Ecto neural progenitor cell (in vitro differentiated cells): Measurements from ENCODE around the gene TKTL1.

Experiments
- DNase-seq: peaks from one replicate; pipeline ENCODE4 v3.0.0-alpha.2; 2018; ENCODE audit warnings: low spot score

TKTL1 gene

DNA sequence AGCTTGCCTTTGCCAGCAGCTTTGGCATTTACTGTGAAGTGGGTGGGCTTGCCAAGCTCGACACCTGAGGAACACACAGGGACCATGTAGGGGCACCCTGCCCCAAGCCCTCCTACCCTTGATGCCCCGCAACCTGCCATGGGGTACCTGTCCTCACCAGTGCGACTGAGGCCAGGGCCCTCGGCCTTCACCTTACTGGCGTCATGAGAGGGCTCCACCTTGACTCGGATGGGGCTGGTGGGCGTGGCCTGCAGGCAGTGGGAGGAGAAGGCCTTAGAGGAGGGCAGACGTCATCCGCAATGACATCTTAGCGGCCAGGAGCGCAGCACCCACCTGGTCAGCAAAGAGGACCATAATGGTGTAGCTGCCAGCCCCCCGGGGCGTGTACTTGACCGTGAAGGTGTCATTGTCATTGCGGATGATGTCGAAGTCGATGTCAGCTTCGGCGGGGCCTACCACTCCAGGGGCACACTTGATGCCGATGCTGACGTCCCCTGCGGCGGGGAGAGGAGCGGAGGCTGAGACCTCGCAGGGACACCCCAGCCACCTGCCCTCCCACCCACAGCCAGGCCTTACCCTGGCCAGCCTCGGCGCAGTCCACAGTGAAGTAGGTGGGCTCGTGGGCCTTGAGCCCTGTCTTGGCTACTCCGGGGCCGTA, 66.6 kb downstream of the TKTL1 start:
- no peak for DNase-seq

DNA sequence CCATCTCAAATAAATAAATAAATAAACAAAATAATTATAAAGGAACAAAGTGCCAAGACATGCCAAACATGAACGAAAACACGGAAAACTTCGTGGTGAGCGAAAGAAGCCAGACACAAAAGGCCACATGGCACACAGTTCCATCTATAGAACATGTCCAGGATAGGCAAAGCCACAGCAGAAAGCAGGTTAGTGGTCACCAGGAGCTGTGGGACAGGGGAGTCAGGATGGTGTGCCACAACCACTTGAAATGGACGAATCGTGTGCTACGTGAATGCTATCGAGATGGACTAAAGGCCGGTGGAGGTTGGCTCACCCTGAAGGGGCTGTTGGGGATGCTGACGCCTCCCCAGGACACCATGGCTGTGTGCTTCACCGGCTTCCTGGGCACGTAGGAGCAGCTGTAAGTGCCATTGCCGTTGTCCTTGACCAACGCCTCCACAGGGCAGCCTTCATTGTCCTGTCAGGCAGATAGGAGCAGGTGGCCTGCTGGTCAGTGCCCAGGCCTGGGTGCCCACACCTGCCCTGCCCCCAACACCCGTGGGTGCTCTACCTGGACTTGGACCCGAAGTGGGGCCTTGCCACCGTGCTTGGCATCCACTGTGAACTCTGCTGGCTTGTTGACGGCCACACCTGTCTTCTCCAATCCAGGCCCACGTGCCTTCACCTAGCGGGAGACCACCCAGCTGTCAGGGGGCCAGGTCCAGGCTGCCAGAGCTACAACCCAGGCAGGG, 68.3 kb downstream of the TKTL1 start:
- DNase-seq, result no peak

- DNase-seq, result no peak
Measured at GRCh38 chrX:154365052-154365600, 69.5 kb downstream of the TKTL1 start.

- no peak for DNase-seq
Measured at GRCh38 chrX:154365997-154366665, 70.5 kb downstream of the TKTL1 start.

GRCh38 chrX:154366666-154367055, 71.1 kb downstream of the TKTL1 start:
- DNase-seq, result no peak

GRCh38 chrX:154367474-154368308, 72.1 kb downstream of the TKTL1 start:
- DNase-seq, result no peak

GRCh38 chrX:154368630-154369448, 73.2 kb downstream of the TKTL1 start:
- no peak for DNase-seq

GRCh38 chrX:154369449-154370299, 74.1 kb downstream of the TKTL1 start:
- DNase-seq, result peak; percentile 82

DNA sequence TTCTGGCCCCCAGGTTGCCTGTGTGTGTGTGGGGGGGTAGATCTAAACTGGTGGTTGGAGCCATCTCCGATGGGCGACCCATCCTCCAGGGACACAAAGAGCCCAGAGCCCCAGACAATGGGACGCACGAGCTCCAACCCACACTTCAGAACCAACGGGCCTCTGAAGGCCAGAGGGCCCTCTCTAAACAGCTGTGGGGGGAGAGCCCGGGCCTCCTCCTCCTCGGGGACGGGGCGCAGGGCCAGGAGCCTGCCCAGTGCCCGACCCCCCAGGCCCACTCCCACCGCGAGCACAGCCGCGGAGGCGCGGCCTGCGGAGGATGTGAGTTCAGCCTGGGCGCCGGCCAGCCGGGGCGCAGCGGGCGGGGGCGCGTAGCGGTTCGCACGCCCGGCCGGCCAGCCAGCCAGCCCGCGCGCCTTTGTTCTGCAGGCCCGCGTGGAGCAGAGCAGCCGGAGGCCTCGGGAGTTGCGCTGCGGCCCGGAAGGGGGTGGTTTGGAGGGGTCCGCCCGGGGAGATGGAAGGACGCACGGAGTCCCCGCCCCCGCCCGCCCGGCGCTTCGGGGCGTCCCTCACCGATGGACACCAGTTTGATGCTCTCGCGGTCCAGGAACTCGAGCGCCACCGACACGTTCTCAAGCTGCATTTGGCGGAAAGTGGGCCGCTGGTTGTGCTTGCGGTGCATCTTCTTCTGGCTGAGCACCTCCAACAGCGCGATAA, 74.9 kb downstream of the TKTL1 start:
- DNase-seq, result no peak

DNA sequence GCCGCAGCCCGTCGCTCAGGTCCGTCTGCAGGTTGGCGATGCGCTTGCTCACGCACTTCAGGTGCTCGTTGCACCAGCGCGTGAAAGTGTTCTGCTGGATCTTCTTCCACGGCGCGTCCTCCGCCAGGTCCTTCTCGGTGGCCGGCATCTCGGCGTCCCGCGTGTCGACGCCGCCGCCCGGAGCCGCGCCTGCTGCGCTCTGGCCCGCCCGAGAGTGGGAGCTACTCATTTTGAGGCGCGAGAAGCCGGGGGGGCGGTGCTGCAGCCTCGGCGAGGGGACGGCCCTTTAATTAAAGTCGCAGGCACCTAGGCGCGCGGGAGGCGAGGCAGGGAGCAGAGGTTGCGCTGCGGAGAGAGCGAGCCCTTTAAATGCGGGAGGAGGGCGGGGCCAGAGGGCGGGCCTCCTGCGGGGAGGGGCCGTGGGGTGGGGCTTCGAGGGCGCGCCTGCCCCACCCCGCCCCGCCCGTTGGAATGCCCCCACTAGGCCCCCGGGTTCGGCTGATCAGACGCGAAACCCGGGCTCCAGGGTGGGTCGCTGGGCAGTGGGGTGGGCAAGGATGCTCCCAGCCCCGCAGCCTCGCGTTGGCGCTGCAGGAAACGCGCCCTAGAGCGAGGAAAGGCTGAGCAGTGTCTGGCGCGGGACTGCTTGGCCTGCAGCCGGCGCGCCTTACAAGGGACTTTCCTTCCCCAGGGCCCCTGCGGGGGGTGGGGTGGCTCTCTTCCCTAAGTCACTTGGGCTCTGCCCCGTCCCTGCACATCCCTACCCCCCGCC, 75.6 kb downstream of the TKTL1 start:
- DNase-seq, result peak; percentile 88

- DNase-seq, result no peak
Measured at GRCh38 chrX:154371789-154372300, 76.2 kb downstream of the TKTL1 start.

DNA sequence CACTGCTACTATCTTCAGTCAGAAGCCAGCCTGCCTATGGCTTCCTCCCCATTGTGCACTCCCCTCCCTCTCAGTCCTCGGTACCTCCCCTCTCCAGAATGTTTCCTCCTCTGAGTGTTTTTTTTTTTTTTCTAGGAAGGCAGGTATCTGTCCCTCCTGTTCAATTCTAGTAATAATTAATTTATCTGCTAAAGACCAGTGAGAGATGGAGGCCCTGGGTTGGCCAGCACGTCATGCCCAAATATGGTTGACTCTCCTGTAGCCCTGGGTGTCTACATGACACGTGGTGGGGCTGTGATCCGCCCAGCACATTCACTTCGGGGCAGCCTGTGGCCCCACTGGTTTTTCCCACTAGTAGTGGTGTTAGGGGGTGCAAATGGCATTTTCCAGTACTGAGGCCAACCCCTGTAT, 77.0 kb downstream of the TKTL1 start:
- no peak for DNase-seq

DNA sequence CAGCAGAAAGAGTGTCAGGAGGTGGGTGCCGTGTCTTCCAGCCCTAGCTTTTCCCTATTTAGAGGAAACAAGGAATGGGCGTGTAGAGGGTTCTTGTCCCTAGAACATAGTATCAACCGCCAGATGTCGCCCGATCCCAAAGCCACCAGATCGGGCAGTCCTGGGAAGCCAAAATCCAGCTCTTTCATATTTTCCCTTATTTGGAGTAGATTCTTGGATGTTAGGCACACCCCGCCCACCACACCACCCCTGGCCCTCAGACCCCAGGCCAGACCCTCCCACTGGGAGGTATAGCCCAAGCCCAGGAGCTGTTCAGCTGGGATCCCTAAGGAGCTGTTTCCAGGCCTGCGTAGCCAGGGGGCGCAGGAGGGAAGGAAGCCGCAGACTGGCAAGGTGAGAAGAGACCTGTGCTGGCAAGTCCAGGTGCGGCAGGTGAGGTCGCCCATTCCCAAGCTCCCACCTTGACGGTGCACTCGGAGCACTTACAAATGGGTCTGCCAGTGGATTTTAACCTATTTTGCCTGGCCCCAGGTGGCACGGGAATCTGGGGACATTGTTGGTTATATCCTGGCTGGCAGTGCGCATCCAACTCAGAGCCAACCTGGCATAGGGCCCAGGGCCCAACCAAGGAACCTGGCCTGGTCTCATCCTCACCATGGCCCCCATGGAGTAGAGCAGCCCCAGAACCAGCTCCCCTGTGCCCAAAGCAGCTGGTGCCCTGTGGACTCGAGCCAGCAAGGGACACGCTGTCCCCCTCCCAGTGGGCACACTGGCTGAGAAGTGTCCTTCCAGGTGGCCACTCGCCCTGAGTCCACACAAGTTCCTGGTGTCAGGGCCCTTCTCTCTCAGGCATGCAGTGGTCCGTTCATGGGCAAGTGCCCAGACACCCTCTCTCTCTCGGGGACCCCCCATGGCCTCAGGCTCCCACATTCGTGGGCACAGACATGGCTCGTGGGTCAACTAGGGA, 78.0 kb downstream of the TKTL1 start:
- peak; percentile 77 for DNase-seq

GRCh38 chrX:154374313-154375155, 78.9 kb downstream of the TKTL1 start, which contains the start of gene FLNA:
FLNA (minus strand) TSS chrX:154374634; CDS start chrX:154371245, 3,389 bp downstream.
- peak; percentile 68 for DNase-seq

DNA sequence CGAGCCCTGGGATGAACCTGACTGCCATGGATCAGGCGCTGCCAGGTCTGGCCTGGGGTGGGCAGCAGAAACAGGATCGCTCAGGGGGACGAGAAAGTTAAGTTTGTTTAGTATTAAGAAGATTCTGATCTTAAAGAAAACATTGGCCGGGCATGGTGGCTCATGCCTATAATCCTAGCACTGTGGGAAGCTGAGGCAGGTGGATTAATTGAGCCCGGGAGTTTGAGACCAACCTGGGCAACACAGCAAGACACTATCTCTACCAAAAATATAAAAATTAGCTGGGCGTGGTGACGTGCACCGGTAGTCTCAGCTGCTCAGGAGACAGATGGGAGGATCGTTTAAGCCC, 79.5 kb downstream of the TKTL1 start:
- no peak for DNase-seq

GRCh38 chrX:154376774-154377173, 81.2 kb downstream of the TKTL1 start:
- no peak for DNase-seq
